ACC112 (cell line): ENCODE results near the gene LIN7B.
"Not testable (repeated sequence)": the region's sequence is repeated elsewhere in the genome, so short reads cannot be mapped to it uniquely, and the experiment has no call there.

ENCODE experiments used
- H2AFZ ChIP-seq: fragments of 200-600 bp; sonication (generic); one replicate; pipeline ENCODE4 v1.6.0; 2017; ENCODE audit warnings: antibody characterized with exemption, low read length; ENCODE audit not compliant: unreplicated experiment
- H3K27ac ChIP-seq: fragments of 200-600 bp; sonication (generic); 2 replicates; pipeline ENCODE4 v1.5.1; 2014; ENCODE audit warnings: low read depth, mild to moderate bottlenecking, antibody characterized with exemption, low read length, moderate library complexity
- H3K27me3 ChIP-seq: fragments of 200-600 bp; sonication (generic); 2 replicates; pipeline ENCODE4 v1.6.1; 2014; ENCODE audit warnings: mild to moderate bottlenecking, antibody characterized with exemption, low read length, moderate library complexity, mixed read lengths; ENCODE audit not compliant: insufficient read depth
- H3K36me3 ChIP-seq: fragments of 200-600 bp; sonication (generic); 2 replicates; pipeline ENCODE4 v1.6.1; 2016; ENCODE audit warnings: mild to moderate bottlenecking, antibody characterized with exemption, low read length, moderate library complexity, mixed read lengths; ENCODE audit not compliant: insufficient read depth
- H3K4me1 ChIP-seq: fragments of 200-600 bp; sonication (generic); one replicate; pipeline ENCODE4 v1.6.1; 2016; ENCODE audit warnings: low read length, mixed read lengths; ENCODE audit not compliant: insufficient read depth, unreplicated experiment, control insufficient read depth
- H3K4me3 ChIP-seq: fragments of 200-600 bp; sonication (generic); 2 replicates; pipeline ENCODE4 v1.5.1; 2014; ENCODE audit warnings: mild to moderate bottlenecking, low read depth, low read length
- H3K79me2 ChIP-seq: fragments of 200-600 bp; sonication (generic); one replicate; pipeline ENCODE4 v1.6.0; 2016; ENCODE audit warnings: low read length; ENCODE audit not compliant: control insufficient read depth, unreplicated experiment, insufficient read depth

LIN7B gene

DNA sequence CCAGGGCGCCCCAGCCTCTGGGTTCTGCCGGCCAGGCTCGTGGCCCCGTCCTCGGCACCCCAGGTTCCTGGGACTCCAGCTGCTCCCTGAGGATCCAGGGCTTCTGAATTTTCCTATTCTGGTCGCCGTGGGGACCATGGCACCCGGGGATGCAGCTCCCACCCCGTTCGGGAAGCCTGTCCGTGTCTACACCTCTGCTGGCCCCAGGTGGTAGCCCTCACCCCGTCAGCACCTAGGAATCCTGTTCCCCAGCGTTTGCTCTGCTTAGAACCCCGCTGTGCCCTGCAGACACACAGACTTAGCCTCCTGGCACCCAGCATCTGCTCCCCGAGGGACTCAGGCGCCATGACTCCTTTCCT is 6.1 kb downstream of the LIN7B start:
- Histone ChIP-seq H3K36me3 (no peaks in the 10 kb centered on the region), H3K79me2 (no peaks in the 10 kb centered on the region), H3K4me3 (no peak overlapping the region), H2AFZ (no peak overlapping the region), H3K27ac (no peak overlapping the region), H3K4me1 (no peaks in the 10 kb centered on the region), H3K27me3 (peaks cover 8% of the 10 kb centered on the region)

GRCh38 chr19:49120868-49121267 is 6.7 kb downstream of the LIN7B start:
- Histone ChIP-seq H3K36me3 (no peaks in the 10 kb centered on the region), H3K79me2 (no peaks in the 10 kb centered on the region), H3K27ac (no peak overlapping the region), H2AFZ (no peak overlapping the region), H3K4me1 (no peaks in the 10 kb centered on the region), H3K4me3 (no peak overlapping the region), H3K27me3 (peaks cover 8% of the 10 kb centered on the region)

DNA sequence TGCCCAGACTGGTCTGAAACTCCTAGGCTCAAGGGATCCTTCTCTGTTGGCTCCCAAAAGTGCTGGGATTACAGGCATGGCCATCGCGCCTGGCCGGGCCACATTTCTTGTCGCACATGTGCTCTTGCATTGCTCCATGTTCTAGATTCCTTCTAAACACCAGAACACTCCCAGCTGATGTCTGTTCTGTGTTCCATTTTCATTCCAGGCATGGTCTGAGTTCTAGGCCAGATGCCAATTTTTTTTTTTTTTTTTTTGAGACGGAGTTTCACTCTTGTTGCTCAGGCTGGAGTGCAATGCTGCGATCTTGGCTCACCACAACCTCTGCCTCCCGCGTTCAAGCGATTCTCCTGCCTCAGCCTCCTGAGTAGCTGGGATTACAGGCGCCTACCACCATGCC is 7.7 kb downstream of the LIN7B start:
- not testable (repeated sequence) for H3K27me3 ChIP-seq, H3K36me3 ChIP-seq, H3K27ac ChIP-seq, H3K4me3 ChIP-seq, H3K79me2 ChIP-seq, H3K4me1 ChIP-seq, H2AFZ ChIP-seq

- not testable (repeated sequence) for H3K79me2 ChIP-seq, H3K36me3 ChIP-seq, H3K27me3 ChIP-seq, H2AFZ ChIP-seq, H3K4me3 ChIP-seq, H3K4me1 ChIP-seq, H3K27ac ChIP-seq
These were observed 9.1 kb downstream of the LIN7B start for GRCh38 chr19:49123285-49123684.

DNA sequence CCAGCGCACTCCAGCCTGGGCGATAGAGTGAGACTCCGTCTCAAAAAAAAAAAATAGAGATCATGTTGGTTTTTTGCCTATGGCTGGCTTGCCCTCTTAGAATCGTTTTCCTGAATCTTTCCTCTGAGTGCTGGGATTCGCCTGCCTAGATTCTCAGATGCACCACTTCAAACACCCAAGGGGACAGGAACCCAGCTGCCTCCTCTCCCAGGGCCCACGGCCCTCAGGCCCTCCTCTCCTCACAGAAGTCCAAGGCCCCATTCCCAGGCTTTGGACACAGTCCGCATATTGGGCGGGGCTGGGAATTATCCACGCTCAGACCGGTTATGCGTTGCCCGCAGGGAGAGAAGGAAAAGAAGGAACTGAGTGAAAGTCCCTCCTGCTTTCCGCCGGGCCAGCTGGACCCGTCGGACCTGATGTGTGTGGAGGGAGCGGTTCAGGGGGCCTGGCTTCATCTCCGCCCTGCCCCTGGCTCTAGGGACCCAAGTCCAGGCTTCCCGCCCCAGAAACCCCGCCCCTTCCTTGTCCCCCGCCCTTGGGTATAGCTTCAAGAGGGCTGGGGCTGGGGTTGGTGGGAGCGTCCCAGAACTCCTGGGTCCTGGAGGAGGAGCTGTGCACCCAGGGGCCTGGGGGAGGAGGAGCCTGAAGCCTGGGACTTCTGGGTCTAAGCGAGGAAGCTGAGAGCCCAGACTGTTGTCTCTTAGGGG is 11.0 kb downstream of the LIN7B start:
- no peaks in the 10 kb centered on the region for H3K4me1 ChIP-seq
- H3K36me3 ChIP-seq = no peaks in the 10 kb centered on the region
- H2AFZ ChIP-seq = no peak overlapping the region
- H3K27ac ChIP-seq = no peak overlapping the region
- H3K27me3 ChIP-seq = peaks cover 8% of the 10 kb centered on the region
- no peaks in the 10 kb centered on the region for H3K79me2 ChIP-seq
- no peak overlapping the region for H3K4me3 ChIP-seq

- no peaks in the 10 kb centered on the region for H3K27me3 ChIP-seq
- no peaks in the 10 kb centered on the region for H3K36me3 ChIP-seq
- no peak overlapping the region for H3K4me3 ChIP-seq
- no peaks in the 10 kb centered on the region for H3K79me2 ChIP-seq
- no peak overlapping the region for H3K27ac ChIP-seq
- no peaks in the 10 kb centered on the region for H3K4me1 ChIP-seq
- no peak overlapping the region for H2AFZ ChIP-seq
These were observed 12.4 kb downstream of the LIN7B start for GRCh38 chr19:49126575-49126974.

GRCh38 chr19:49127225-49127624 is 13.1 kb downstream of the LIN7B start:
- H3K36me3 ChIP-seq, H2AFZ ChIP-seq, H3K4me3 ChIP-seq, H3K4me1 ChIP-seq, H3K27ac ChIP-seq, H3K27me3 ChIP-seq, H3K79me2 ChIP-seq: not testable (repeated sequence)

GRCh38 chr19:49127674-49128544 is 13.7 kb downstream of the LIN7B start:
- peak overlapping the region; percentile 70 for H3K4me3 ChIP-seq
- no peaks in the 10 kb centered on the region for H3K27me3 ChIP-seq
- peak overlapping the region; percentile 17; the same call in 1 of the 2 replicates for H3K27ac ChIP-seq
- no peaks in the 10 kb centered on the region for H3K4me1 ChIP-seq
- no peaks in the 10 kb centered on the region for H3K36me3 ChIP-seq
- no peaks in the 10 kb centered on the region for H3K79me2 ChIP-seq
- peak overlapping the region; percentile 72 for H2AFZ ChIP-seq

DNA sequence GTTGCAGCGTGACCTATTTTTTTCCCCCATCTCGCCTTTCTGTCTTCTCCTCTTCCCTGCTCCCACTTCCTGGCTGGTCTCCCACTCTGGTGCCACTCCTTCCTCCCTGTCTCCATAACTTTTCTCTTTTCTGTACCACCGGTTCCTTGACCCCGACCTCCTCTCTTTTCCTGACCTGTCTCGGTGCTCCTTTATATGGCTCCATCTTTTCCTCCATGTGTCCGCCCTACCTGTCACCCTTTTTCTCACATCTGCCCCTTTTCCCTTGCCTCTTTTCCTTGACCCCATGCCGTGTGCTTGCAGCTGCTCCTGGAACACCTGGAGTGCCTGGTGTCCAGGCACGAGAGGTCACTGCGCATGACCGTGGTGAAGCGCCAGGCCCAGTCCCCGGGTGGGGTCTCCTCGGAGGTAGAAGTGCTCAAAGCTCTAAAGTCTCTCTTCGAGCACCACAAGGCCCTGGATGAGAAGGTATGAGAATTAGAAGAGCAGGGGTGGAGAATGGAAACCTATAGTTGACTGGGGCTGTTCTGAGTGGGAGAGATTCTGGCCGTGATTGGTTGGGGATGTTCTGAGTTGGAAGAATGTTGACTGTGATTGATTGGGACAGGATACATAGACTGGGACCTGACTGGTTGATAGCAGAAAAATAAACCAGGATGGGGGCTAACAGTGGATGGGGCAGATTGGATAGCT is 14.5 kb downstream of the LIN7B start:
- no peaks in the 10 kb centered on the region for H3K27me3 ChIP-seq
- H3K36me3 ChIP-seq = no peaks in the 10 kb centered on the region
- no peaks in the 10 kb centered on the region for H3K79me2 ChIP-seq
- H2AFZ ChIP-seq = no peak overlapping the region
- no peak overlapping the region for H3K27ac ChIP-seq
- H3K4me1 ChIP-seq = no peaks in the 10 kb centered on the region
- H3K4me3 ChIP-seq = peak overlapping the region; percentile 70

DNA sequence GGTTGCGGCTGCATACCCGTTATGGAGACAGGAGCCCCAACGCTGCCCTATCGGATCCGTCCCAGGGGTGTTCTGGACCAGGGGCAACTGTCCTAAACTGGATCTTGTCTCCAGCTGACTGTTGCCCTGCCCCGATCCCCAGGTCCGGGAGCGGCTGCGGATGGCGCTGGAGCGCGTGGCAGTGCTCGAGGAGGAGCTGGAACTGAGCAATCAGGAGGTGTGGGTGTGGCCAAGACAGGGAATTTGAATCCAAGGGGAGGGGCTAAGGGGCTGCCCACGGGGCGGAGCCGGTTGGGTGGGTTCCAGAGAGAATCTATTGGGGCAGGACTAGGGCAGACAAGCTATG is 15.0 kb downstream of the LIN7B start:
- no peaks in the 10 kb centered on the region for H3K79me2 ChIP-seq
- no peak overlapping the region for H3K4me3 ChIP-seq
- no peaks in the 10 kb centered on the region for H3K27me3 ChIP-seq
- H3K4me1 ChIP-seq = no peaks in the 10 kb centered on the region
- H2AFZ ChIP-seq = no peak overlapping the region
- no peaks in the 10 kb centered on the region for H3K36me3 ChIP-seq
- no peak overlapping the region for H3K27ac ChIP-seq
